Measurements from ENCODE around the gene N4BP2L2. TPM values are rescaled to one million over a fixed set of nuclear protein-coding genes. Genes with fewer than 3 reads are reported as not detected.

The N4BP2L2 gene
- total and polyA plus RNA-seq, 2 of the 13 experiments (the other 11 are each of a cell fraction or from before 2014, with no cell fraction given) = 58.9 to 81.2 TPM

GRCh38 chr13:32538621-32539246 lies at the start of gene N4BP2L2 (continued):
- TF ChIP-seq, protein P1, sequence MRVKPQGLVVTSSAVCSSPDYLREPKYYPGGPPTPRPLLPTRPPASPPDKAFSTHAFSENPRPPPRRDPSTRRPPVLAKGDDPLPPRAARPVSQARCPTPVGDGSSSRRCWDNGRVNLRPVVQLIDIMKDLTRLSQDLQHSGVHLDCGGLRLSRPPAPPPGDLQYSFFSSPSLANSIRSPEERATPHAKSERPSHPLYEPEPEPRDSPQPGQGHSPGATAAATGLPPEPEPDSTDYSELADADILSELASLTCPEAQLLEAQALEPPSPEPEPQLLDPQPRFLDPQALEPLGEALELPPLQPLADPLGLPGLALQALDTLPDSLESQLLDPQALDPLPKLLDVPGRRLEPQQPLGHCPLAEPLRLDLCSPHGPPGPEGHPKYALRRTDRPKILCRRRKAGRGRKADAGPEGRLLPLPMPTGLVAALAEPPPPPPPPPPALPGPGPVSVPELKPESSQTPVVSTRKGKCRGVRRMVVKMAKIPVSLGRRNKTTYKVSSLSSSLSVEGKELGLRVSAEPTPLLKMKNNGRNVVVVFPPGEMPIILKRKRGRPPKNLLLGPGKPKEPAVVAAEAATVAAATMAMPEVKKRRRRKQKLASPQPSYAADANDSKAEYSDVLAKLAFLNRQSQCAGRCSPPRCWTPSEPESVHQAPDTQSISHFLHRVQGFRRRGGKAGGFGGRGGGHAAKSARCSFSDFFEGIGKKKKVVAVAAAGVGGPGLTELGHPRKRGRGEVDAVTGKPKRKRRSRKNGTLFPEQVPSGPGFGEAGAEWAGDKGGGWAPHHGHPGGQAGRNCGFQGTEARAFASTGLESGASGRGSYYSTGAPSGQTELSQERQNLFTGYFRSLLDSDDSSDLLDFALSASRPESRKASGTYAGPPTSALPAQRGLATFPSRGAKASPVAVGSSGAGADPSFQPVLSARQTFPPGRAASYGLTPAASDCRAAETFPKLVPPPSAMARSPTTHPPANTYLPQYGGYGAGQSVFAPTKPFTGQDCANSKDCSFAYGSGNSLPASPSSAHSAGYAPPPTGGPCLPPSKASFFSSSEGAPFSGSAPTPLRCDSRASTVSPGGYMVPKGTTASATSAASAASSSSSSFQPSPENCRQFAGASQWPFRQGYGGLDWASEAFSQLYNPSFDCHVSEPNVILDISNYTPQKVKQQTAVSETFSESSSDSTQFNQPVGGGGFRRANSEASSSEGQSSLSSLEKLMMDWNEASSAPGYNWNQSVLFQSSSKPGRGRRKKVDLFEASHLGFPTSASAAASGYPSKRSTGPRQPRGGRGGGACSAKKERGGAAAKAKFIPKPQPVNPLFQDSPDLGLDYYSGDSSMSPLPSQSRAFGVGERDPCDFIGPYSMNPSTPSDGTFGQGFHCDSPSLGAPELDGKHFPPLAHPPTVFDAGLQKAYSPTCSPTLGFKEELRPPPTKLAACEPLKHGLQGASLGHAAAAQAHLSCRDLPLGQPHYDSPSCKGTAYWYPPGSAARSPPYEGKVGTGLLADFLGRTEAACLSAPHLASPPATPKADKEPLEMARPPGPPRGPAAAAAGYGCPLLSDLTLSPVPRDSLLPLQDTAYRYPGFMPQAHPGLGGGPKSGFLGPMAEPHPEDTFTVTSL (CRISPR knock-in tag; IDR thresholded peaks at IDR 0.05; ENCODE audit: borderline replicate concordance) = no peak
- TF ChIP-seq CREB3 (CRISPR knock-in tag; IDR thresholded peaks at IDR 0.05) (peak; percentile 64; the same call in 1 of the 2 replicates), POLR2G (IDR thresholded peaks at IDR 0.05; ENCODE audit: low read depth, low read length) (peak; percentile 91), ZNF784 (CRISPR knock-in tag; IDR thresholded peaks at IDR 0.05; ENCODE audit: borderline replicate concordance) (0 out of 2 replicates have a peak, but pooled peaks have one; percentile 30), ZNF569 (CRISPR knock-in tag; IDR thresholded peaks at IDR 0.05; ENCODE audit: borderline replicate concordance) (no peak), ZNF484 (CRISPR knock-in tag; IDR thresholded peaks at IDR 0.05; ENCODE audit: borderline replicate concordance, low read depth) (no peak), ZNF280D (CRISPR knock-in tag; IDR thresholded peaks at IDR 0.05) (peak; percentile 59; the same call in 1 of the 2 replicates), FOXM1 (CRISPR knock-in tag; IDR thresholded peaks at IDR 0.05) (no peak), ZNF678 (CRISPR knock-in tag; IDR thresholded peaks at IDR 0.05) (no peak), ZNF101 (CRISPR knock-in tag; IDR thresholded peaks at IDR 0.05; ENCODE audit: borderline replicate concordance, low read depth) (no peak), GPN1 (CRISPR knock-in tag; IDR thresholded peaks at IDR 0.05; ENCODE audit: borderline replicate concordance) (no peak), NFIC (IDR thresholded peaks at IDR 0.05; ENCODE audit: low read length) (peak; percentile 46; the same call in 1 of the 2 replicates), DDIT3 (CRISPR knock-in tag; IDR thresholded peaks at IDR 0.05) (no peak), ZNF432 (CRISPR knock-in tag; IDR thresholded peaks at IDR 0.05; ENCODE audit: borderline replicate concordance) (no peak), ZIK1 (CRISPR knock-in tag; IDR thresholded peaks at IDR 0.05; ENCODE audit: borderline replicate concordance, low read depth) (no peak), RELA (CRISPR knock-in tag; IDR thresholded peaks at IDR 0.05) (no peak), TGIF2 (CRISPR knock-in tag; IDR thresholded peaks at IDR 0.05) (peak; percentile 28; the same call in 1 of the 2 replicates), ZNF670 (CRISPR knock-in tag; IDR thresholded peaks at IDR 0.05; ENCODE audit: borderline replicate concordance) (peak; percentile 83; the same call in 1 of the 2 replicates)
